Measurements from ENCODE around the gene FRMD8. TPM values are rescaled to one million over a fixed set of nuclear protein-coding genes. Genes with fewer than 3 reads are reported as not detected.

The FRMD8 gene
- total RNA-seq, 1 donor from 2014 or later: 49.6 TPM

- H3K36me3 Mint-ChIP-seq (ENCODE audit: low read depth): peaks cover 22% of the 10 kb centered on the region
- peak overlapping the region; percentile 100 for H3K27ac Mint-ChIP-seq (ENCODE audit: unreplicated experiment)
- H3K4me3 Mint-ChIP-seq (ENCODE audit: unreplicated experiment): peak overlapping the region; percentile 82
- TF ChIP-seq, protein P1, sequence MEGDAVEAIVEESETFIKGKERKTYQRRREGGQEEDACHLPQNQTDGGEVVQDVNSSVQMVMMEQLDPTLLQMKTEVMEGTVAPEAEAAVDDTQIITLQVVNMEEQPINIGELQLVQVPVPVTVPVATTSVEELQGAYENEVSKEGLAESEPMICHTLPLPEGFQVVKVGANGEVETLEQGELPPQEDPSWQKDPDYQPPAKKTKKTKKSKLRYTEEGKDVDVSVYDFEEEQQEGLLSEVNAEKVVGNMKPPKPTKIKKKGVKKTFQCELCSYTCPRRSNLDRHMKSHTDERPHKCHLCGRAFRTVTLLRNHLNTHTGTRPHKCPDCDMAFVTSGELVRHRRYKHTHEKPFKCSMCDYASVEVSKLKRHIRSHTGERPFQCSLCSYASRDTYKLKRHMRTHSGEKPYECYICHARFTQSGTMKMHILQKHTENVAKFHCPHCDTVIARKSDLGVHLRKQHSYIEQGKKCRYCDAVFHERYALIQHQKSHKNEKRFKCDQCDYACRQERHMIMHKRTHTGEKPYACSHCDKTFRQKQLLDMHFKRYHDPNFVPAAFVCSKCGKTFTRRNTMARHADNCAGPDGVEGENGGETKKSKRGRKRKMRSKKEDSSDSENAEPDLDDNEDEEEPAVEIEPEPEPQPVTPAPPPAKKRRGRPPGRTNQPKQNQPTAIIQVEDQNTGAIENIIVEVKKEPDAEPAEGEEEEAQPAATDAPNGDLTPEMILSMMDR (IDR thresholded peaks at IDR 0.05): no peak
- H3K9me3 Mint-ChIP-seq (ENCODE audit: low read depth): no peaks in the 10 kb centered on the region
- no peak for DNase-seq (ENCODE audit: low spot score)
- peaks cover 88% of the 10 kb centered on the region for H3K4me1 Mint-ChIP-seq (ENCODE audit: low read depth)
- no peaks in the 10 kb centered on the region for H3K27me3 Mint-ChIP-seq (ENCODE audit: low read depth)
Observed at GRCh38 chr11:65420506-65420905, 34.1 kb downstream of the FRMD8 start.

DNA sequence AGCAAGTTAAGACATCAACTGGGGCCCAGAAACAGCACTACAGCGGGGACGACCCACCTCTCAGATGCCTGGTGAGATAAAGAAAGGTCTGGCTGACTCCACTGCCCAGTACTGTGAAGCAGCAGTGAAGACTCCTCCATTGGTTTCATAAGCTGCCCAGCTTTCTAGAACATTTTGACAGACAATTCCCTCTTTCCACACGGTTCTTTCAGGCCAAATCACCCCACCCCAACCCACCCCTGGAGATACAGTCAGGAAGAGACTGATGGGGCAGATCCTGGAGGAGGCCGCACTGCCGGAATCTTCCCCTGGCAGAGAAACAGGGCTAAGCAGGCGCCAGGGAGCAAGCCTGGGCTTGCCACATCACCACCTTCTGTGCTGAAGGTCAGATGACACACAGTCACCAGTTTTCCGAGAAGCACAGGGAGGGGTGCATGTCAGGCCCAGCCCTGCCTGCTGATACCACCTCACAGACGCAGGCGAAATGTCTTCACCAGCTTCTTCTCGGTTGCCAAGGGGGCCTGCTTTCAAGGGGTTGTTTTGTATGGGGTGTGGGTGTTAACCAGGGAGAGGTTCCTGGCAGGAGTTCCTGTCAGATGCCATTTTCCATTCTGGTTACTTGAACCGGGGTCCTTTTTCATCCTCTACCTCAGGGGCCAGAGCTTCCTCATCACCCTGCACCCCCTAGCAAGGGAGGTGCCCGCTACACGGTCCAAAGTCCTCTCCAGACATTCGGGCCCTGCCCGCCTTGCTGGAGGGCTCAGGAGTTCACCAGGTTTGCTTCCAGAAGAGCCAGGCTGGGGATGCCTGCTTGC is 34.7 kb downstream of the FRMD8 start:
- DNase-seq (ENCODE audit: low spot score): peak; percentile 96
- Mint-ChIP-seq H3K27me3 (ENCODE audit: low read depth) (no peaks in the 10 kb centered on the region), H3K27ac (ENCODE audit: unreplicated experiment) (peak overlapping the region; percentile 100), H3K36me3 (ENCODE audit: low read depth) (peaks cover 27% of the 10 kb centered on the region), H3K4me3 (ENCODE audit: unreplicated experiment) (peak overlapping the region; percentile 82), H3K4me1 (ENCODE audit: low read depth) (peaks cover 87% of the 10 kb centered on the region), H3K9me3 (ENCODE audit: low read depth) (no peaks in the 10 kb centered on the region)
- TF ChIP-seq, protein P1 (IDR thresholded peaks at IDR 0.05): no peak

DNA sequence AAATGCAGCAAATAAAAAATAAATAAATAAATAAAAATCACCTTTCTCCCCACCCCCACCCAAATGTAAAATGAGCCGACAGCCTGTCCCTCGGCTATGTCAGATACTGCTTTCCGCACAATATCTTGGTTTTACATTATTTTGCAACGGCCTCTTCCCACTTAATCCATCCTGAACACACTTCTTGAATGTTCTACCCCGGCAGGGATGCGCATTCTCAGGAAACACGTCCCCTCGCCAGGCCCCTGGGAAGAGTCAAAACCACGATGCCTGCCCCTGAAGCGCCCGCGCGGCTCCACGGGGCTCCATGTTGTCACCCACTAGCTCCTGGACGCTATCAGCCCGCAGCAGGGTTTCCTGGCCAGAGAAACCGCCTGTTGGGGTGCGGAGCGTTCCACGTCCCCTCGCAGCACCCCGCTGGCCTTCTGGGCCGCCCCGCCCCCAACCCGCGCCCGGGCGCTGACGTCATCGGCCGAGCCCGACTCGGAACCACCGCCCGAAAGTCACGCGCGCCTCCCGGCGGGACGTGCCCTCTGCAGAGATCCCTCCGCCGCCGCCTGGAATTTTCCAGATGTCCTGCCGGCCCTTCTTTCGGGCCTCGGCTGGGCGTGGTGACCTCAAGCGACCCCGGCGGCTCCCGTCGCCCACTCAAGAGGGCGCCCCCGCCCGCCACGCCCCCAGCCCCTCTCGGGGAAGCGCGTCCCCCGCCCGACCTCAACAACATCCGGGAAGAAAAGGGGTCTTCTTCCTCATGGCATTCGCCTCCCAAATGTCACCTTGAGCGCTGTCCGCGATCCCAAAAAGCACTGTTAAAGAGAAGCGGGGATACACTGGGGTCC is 35.6 kb downstream of the FRMD8 start:
- Mint-ChIP-seq H3K27ac (ENCODE audit: unreplicated experiment) (peak overlapping the region; percentile 100), H3K4me3 (ENCODE audit: unreplicated experiment) (peak overlapping the region; percentile 82), H3K27me3 (ENCODE audit: low read depth) (no peaks in the 10 kb centered on the region), H3K9me3 (ENCODE audit: low read depth) (no peaks in the 10 kb centered on the region), H3K36me3 (ENCODE audit: low read depth) (peaks cover 35% of the 10 kb centered on the region), H3K4me1 (ENCODE audit: low read depth) (peaks cover 87% of the 10 kb centered on the region)
- TF ChIP-seq, protein P1 (IDR thresholded peaks at IDR 0.05): peak; percentile 40
- peak; percentile 98 for DNase-seq (ENCODE audit: low spot score)

DNA sequence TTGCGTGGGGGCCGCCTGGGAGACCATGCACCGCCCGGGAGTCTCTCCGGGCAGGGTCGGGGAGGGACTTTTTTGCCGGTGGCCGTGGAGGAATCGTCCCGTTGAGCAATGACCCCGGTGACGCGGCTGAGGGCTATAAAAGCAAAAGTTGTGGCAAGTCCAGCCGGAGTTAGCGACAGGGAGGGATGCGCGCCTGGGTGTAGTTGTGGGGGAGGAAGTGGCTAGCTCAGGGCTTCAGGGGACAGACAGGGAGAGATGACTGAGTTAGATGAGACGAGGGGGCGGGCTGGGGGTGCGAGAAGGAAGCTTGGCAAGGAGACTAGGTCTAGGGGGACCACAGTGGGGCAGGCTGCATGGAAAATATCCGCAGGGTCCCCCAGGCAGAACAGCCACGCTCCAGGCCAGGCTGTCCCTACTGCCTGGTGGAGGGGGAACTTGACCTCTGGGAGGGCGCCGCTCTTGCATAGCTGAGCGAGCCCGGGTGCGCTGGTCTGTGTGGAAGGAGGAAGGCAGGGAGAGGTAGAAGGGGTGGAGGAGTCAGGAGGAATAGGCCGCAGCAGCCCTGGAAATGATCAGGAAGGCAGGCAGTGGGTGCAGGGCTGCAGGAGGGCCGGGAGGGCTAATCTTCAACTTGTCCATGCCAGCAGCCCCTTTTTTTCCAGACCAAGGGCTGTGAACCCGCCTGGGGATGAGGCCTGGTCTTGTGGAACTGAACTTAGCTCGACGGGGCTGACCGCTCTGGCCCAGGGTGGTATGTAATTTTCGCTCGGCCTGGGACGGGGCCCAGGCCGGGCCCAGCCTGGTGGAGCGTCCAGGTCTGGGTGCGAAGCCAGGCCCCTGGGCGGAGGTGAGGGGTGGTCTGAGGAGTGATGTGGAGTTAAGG is 36.4 kb downstream of the FRMD8 start, which contains the start of gene NEAT1:
Gene NEAT1, plus strand, starts transcription at position 166 of the 883 bp plus-strand sequence.
- TF ChIP-seq, protein P1 (IDR thresholded peaks at IDR 0.05): peak; percentile 0
- peak within 1 kb of the TSS; percentile 100 for H3K27ac Mint-ChIP-seq (ENCODE audit: unreplicated experiment)
- no peaks in the 10 kb centered on the region for H3K9me3 Mint-ChIP-seq (ENCODE audit: low read depth)
- H3K36me3 Mint-ChIP-seq (ENCODE audit: low read depth): peaks cover 43% of the 10 kb centered on the region
- no peaks in the 10 kb centered on the region for H3K27me3 Mint-ChIP-seq (ENCODE audit: low read depth)
- H3K4me3 Mint-ChIP-seq (ENCODE audit: unreplicated experiment): peak within 1 kb of the TSS; percentile 82
- peaks cover 87% of the 10 kb centered on the region for H3K4me1 Mint-ChIP-seq (ENCODE audit: low read depth)
- DNase-seq (ENCODE audit: low spot score): no peak
